GM08714 (cell line): Measurements from ENCODE around the gene ACVR1B.

Experiments
- H3K4me3 ChIP-seq: fragments of 200-500 bp; sonication (Bioruptor generic); 2 replicates; pipeline ENCODE4 v1.5.1; 2014; ENCODE audit warnings: mild to moderate bottlenecking, low read length, inconsistent platforms
- ZNF274 ChIP-seq: IDR thresholded peaks from 2 replicates; pipeline ENCODE4 v1.6.1; 2012; ENCODE audit warnings: mild to moderate bottlenecking, low read depth, low read length

Gene ACVR1B

DNA sequence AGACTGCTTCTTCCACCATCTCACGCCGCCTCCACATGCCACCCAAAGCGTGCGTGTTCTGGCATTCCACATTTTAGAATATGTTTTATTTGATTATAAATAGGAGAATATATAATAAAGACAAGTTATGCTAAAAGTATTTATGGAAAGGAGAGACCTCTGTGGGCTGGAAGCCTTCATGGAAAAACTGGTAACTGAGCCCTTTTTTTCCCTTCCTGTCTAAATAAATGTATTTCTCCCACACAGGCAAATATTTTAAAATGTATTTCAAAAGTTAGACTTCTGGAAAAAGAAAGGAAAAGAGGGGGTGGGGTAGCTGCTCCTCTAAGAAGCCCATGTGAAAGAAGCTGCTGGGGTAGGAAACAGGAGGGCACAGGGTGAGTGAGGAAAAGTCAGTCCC, 83.7 kb downstream of the ACVR1B start:
- H3K4me3 ChIP-seq: no peak overlapping the region
- TF ChIP-seq ZNF274: no peak

DNA sequence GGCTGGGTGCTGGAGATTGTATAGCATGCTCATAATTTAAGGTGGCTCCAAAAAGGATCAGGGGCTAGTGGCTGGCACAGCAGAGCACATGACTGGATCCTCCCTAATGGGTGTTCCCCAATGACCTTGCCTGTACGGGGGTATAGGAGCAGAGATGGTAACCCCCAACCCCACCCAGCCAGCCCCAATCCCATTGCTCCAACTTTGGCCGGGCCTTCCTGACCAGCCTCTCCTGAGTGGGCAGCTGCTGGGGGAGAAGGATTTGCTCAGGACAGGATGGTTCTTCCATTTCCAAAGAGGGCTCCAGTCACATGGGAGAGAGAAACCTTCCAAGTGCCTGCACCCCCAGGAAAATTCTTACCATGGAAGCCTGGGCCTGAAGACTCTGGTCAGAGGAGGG, 84.4 kb downstream of the ACVR1B start:
- no peak for TF ChIP-seq ZNF274
- no peak overlapping the region for H3K4me3 ChIP-seq

DNA sequence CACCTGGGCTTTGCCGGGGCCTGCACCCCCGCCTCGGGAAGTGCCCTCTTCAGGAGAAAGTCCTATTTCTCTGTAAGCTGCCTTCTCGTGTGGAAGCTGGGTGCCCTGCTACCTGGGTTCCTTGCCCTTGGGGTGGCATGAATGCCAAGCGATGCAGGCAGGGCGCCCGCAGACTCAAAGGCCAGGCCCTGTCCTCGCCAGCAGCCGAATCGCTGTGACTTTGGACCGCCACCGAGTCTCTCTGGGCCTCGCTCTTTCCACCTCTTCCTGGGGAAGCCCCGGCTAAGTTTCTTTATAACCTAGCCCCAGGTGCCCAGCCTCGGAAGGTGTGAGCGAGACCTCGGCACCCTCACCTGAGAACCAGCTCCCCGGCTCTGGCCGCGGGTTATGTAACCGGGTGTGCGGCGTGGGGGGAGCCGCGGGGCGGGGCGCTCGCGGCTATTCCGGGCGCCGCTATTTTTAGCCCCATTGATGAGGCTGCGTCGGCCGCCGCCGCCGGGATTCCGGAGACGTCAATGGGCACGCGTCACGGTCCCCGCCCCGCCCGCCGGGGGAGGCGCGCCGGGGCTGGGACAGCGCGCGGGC, 85.2 kb downstream of the ACVR1B start:
- H3K4me3 ChIP-seq: peak overlapping the region; percentile 35; the same call in 1 of the 2 replicates
- TF ChIP-seq ZNF274: no peak

DNA sequence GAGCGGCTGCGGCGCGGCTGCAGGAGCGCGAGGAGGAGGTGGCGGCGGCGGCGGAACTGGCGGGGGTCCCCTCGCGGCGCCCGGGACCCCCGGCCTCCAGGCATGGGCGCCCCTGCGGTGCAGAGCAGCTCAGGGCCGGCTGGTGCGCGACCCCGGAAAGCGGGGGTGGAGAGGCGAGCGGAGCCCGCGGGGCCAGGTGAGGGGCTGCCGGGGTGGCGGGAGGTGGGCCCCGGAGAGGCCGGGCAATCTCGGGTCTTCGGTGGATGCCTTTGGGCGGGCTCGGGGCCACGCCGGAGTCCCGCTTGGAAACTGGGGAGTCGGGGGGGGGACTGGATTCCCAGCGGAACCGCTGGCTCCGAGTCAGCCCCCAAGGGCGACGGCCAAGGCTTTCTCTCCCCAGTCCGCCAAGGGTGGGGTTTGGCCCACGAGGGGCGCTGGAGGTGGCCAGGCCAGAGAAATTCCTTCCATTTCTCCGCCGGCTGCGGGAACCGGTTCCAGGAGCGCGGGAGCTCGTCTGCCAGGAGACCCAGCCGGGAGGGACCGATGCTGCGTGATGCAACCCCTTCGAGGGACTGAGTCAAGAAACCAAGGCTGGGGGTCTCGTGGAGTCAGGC, 85.9 kb downstream of the ACVR1B start:
- H3K4me3 ChIP-seq: peak overlapping the region; percentile 42; the same call in 1 of the 2 replicates
- no peak for TF ChIP-seq ZNF274

DNA sequence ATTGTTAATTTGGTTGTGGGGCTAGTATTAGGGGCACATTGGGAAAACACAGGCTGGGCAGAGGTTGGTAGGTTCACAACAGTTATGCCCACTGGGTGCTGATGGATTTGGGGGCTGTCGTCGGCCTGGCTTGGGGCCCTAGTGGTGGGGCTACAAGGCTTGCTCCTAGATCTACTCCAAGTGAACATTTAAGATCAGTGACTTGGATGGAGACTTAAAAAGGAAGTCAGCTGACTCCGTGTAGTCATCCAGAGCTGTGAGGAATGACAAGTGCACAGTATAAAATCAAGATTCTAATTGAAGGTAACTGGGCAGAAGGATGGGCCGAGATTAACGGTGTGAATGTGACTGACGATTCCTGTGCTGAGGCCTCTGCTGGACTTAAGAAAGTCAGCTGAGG, 86.9 kb downstream of the ACVR1B start:
- H3K4me3 ChIP-seq: no peak overlapping the region
- no peak for TF ChIP-seq ZNF274

DNA sequence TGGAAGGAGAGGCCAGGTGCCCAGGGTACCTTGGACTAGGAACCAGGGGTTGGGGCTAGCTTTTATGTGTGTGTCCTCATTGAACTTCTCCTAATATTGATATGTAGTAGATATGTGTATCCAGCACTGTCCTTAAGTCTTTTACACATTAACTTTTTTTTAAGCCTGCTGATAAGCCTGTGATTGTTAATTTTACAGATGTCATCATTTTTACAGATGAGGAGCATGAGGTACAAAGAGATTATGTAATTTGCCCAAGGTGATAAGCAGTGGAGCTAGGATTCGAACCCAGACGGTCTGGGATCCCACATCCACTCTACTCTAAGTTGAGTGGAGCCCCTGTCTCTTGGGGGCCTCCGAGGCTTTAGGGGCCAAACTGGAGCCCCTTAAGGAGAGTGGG, 89.5 kb downstream of the ACVR1B start:
- no peak overlapping the region for H3K4me3 ChIP-seq
- no peak for TF ChIP-seq ZNF274

GRCh38 chr12:52041695-52042123, 90.2 kb downstream of the ACVR1B start:
- no peak overlapping the region for H3K4me3 ChIP-seq
- no peak for TF ChIP-seq ZNF274

GRCh38 chr12:52042706-52043385, 91.3 kb downstream of the ACVR1B start:
- TF ChIP-seq ZNF274: no peak
- H3K4me3 ChIP-seq: no peak overlapping the region

- H3K4me3 ChIP-seq: no peak overlapping the region
- no peak for TF ChIP-seq ZNF274
Observed at GRCh38 chr12:52043386-52044212, 92.1 kb downstream of the ACVR1B start.

- no peak overlapping the region for H3K4me3 ChIP-seq
- TF ChIP-seq ZNF274: no peak
Observed at GRCh38 chr12:52044292-52044983, 92.9 kb downstream of the ACVR1B start.

GRCh38 chr12:52045794-52046199, 94.3 kb downstream of the ACVR1B start:
- TF ChIP-seq ZNF274: no peak
- H3K4me3 ChIP-seq: no peak overlapping the region
